Fibroblast of skin of back (primary cell): ENCODE data around the gene ZC3H12C.

Experiments
- DNase-seq: peaks from one replicate; pipeline ENCODE4 v3.0.0-alpha.2; 2013

Gene ZC3H12C

DNA sequence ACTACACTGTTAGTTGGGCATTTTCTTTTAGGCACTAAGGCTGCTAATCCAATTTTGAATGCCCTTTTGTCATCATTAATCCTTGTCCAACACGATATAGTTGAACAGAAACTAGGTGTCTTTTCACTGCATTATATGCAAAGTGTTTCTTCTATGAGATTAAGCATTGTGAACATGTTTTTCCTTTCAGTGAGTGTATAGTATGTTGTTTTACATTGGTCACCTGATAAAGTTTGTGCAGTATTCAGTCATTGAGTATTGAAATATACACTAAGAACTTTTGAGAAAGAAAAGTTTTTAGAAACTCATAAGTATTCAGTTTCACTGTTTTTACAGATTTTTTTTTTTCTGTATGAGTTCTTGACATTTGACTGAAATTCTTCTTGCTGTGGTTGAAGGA is 59.0 kb downstream of the ZC3H12C start:
- no peak for DNase-seq

DNA sequence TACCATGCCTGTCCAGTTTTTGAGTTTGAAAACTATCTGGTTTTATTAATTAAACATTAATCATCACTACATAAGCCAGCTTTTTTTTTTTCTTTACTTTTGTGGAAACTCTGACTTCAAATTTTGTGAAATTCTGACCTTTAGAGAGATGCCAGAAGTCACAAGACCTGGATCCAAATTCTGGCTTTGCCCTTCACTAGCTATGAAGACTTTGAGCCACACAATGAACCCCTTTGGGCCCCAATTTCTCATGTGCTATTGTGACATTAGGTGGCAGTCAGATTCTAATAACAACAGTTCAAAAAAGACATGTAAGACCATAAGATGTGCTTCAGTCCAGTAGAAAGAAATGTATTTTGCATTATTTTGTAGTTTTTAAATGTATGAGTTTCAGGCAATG is 60.3 kb downstream of the ZC3H12C start:
- no peak for DNase-seq

DNA sequence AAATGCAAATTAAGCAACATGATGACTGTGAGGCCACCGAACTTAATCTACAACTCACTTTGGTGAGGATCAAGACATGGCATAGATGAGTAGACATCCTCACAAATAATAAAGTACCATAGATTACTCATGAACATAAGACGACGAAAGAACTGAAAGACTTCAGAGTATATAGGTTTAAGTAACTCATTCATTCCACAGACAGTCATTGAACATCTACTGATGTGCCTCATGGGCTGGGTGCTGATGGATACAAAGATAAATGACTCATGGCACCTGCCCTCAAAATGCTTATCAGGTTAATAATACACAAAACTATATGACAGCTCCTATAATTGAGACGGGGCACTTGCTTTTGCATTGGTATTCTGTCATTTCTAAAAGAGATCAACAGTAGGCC is 63.3 kb downstream of the ZC3H12C start:
- DNase-seq = no peak

DNA sequence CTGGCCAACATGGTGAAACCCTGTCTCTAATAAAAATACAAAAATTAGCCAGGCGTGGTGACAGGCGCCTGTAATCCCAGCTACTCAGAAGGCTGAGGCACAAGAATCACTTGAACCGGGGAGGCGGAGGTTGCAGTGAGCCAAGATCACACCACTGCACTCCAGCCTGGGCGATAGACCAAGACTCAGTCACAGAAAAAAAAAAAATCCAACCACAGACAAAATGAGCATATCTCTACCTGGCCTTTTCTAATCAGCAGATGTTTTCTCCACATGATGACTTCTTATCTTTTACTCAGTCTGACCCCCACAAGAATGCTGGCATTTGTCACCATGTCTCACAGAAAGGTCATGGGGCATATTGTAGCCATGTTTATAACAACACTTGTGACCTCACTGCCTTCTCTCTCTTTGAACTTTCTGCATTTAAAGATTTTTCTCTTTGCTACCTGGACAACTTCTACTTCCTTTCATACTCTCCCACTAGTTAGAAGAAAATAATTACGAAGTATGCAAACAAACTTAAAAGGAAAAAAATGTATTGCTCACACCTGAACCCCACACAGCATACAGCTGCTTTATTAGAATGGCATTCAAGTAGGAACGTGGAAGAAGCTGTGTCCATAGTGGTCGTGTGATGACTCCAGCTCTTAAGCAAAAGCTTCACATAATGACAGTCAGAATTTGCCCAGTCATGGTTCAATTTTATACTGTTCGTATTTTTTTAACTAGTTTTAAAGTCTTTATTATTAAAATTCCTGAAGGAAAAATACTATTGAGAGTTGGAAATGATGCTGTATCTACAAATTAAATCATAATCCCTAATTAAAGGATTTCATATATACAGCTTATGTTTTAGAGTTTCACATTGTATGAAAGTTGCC is 65.4 kb downstream of the ZC3H12C start:
- DNase-seq = no peak

DNA sequence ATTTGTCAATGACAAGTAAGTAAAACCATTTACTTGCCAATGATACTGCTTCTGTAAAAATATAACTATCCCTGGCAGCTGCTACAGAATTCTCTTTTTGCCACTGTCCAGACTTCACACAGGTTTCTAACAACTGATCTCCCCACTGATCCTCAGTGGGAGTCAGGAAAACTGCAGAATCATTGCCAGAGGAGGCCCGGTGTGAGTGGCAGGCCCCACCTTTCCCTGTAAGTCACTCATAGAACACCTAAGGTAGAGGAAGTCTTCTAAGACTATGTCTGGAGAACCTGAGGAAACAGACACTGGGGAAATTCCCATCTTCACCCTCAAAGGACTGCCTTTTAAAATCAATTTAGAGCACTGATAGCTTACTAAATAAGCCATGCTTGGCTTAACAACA is 66.3 kb downstream of the ZC3H12C start:
- no peak for DNase-seq

- DNase-seq = peak; percentile 12
These were observed 66.8 kb downstream of the ZC3H12C start for GRCh38 chr11:110160016-110160415.

DNA sequence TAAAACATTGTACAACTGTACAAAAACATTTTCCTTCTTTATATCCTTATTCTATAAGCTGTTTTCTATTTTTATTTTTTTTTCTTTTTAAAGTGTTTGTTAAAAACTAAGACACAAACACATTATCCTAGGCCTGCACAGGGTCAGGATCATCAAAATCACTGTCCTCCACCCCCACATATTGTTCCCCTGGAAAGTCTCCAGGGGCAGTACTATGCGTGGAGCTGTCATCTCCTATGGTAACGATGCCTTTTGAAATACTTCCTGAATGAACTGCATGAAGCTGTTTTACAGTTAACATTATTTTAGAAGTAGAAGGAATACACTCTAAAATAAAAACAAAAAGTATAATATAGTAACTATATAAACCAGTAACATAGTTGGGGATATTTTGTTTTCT is 67.2 kb downstream of the ZC3H12C start:
- no peak for DNase-seq

DNA sequence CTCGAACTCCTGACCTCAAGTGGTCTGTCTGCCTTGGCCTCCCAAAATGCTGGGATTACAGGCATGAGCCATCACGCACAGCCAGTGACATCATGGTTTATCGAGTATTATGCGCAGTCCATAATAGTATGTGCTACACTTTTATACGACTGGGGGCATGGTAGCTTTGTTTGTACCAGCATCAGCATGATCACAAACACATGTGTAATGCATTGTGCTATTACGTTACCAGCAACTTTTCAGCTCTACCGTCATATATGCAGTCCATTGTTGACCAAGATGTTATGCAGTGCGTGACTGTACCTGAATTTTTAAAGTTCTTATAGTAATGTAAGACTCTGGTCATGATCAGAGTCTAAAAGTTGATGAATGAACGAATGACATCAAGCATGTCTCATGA is 67.9 kb downstream of the ZC3H12C start:
- DNase-seq = no peak

GRCh38 chr11:110162216-110162615 is 69.0 kb downstream of the ZC3H12C start:
- no peak for DNase-seq

DNA sequence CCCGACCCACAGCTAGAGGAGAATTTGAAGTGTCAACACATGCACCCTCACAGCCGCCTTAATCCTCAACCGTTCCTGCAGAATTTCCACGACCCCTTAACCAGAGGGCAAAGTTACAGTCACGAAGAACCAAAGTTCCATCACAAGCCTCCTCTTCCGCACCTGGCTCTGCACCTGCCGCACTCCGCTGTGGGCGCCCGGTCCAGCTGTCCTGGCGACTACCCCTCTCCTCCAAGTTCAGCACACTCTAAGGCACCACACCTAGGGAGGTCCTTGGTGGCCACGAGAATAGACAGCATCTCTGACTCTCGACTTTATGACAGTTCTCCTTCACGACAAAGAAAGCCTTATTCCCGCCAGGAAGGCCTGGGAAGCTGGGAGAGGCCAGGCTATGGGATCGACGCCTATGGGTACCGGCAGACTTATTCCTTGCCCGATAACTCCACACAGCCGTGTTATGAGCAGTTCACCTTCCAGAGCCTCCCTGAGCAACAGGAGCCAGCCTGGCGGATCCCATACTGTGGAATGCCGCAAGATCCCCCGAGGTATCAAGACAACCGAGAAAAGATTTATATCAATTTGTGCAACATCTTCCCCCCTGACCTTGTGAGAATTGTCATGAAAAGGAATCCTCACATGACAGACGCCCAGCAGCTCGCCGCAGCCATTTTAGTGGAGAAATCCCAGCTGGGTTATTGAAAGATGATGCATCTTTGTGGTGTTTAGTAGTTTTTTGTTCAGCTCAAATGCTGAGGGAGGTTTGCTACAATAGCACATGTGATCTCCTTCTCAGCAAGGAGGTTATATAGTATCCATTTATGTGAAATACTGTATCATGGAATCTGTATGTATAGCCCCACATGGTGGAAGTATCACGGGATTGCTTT is 72.1 kb downstream of the ZC3H12C start:
- no peak for DNase-seq

DNA sequence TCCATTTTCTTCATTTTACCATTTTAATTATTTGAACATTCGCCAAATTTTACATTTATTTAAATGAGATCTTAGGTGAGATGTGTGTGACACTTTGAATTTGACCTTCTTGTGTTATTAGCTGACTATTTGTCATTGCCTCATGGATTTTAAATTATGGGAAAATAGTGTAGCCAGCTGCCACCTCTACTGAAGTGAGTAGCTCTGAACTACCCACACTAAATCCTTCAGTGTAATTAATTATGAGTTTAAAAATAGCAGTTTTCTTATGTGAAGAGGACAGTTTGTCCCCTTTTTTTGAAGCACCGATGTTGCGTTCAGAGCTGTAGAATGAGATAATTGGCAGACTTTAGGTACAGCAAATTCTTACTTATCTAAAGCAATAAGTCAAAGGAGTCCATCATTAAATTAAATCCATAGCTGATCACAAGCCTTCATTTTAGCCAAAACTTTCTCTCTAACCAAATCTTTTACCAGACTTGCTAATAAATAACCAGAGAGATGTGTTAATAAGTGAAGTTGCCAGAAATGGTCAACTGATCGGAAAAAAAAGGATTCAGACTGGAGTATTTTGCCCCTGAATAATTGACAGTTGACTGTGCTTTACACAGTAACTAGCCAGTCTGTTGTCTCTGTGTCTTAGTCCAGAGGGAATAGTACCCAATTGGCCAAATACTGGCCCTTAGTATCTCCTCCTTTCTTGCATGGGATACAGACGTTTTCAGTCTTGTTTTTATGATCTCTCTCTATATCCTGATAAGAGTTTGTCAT is 75.0 kb downstream of the ZC3H12C start:
- DNase-seq = no peak

- DNase-seq = no peak
These were observed 76.5 kb downstream of the ZC3H12C start for GRCh38 chr11:110169738-110170137.

- DNase-seq = no peak
These were observed 79.4 kb downstream of the ZC3H12C start for GRCh38 chr11:110172468-110173065.

- DNase-seq = peak; percentile 60
These were observed 80.8 kb downstream of the ZC3H12C start for GRCh38 chr11:110173811-110174644.

DNA sequence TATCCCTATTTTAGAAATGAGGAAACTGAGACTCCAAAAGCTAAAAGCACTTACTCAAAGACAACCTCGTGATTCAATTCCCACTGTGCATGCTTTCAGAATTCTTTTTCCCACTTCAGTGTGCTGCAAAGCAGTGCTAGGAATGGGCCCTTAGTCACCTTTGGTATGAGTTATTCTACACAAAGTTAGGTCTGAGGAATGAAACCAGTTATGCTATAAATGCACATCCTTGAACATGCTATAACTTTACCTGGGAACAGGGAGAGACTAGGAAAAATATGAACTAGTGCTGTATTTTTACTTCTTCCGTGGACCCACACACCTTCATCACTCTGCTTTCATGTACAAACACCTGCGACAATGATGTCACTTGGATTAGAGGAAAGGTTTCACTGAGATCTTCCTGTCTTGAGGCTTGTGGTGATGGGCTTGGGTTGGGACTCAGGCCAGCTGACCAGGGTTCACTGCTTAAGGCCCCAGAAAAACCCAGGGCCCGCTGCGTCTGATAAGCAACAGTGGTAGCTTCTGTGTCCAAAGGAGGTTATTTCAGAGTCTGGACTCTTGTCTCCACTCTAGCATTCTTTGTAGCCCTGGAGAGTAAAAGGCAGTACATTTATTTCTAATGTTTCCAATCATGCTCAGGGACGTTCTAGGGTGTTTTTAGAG is 81.6 kb downstream of the ZC3H12C start:
- peak; percentile 30 for DNase-seq

GRCh38 chr11:110176366-110177085 is 83.3 kb downstream of the ZC3H12C start:
- peak; percentile 57 for DNase-seq

GRCh38 chr11:110177086-110177456 is 83.9 kb downstream of the ZC3H12C start:
- no peak for DNase-seq

DNA sequence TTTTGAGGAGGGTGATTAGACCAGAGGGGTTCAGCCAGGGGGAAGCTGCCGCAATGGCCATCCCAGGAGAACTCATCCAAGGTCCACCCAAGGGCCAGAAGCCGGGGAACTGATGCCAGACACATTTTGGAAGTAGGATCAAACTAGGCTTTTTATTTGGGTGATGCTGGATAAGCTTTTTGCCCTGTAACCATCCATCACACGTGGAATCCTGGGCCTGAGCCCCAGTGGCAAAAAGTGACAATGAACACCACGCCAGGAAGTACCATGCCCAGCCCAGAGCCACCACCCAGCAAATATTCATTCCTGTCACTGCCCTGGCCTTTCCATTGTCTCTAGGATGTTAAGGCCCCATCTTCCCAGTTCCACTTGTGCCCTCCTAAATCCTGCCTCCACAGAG is 85.9 kb downstream of the ZC3H12C start:
- DNase-seq = no peak

GRCh38 chr11:110182886-110183285 is 89.7 kb downstream of the ZC3H12C start:
- peak; percentile 67 for DNase-seq

GRCh38 chr11:110184456-110184855 is 91.3 kb downstream of the ZC3H12C start:
- no peak for DNase-seq
